GM12875 (cell line): Measurements from ENCODE around the gene TGFBRAP1.

Experiments used
- H3K4me3 ChIP-seq: one replicate; pipeline ENCODE4 v1.5.1; 2011; ENCODE audit warnings: low read depth, low read length, control low read depth
- TF ChIP-seq, protein P1 (sequence below): IDR thresholded peaks from 2 replicates; pipeline ENCODE4 v1.5.1; 2011; ENCODE audit warnings: low read depth, mild to moderate bottlenecking, control low read depth, inconsistent platforms, low read length, moderate library complexity, borderline replicate concordance; ENCODE audit not compliant: insufficient read depth

Gene TGFBRAP1

GRCh38 chr2:105301646-105302045 is 27.9 kb downstream of the TGFBRAP1 start:
- TF ChIP-seq, protein P1, sequence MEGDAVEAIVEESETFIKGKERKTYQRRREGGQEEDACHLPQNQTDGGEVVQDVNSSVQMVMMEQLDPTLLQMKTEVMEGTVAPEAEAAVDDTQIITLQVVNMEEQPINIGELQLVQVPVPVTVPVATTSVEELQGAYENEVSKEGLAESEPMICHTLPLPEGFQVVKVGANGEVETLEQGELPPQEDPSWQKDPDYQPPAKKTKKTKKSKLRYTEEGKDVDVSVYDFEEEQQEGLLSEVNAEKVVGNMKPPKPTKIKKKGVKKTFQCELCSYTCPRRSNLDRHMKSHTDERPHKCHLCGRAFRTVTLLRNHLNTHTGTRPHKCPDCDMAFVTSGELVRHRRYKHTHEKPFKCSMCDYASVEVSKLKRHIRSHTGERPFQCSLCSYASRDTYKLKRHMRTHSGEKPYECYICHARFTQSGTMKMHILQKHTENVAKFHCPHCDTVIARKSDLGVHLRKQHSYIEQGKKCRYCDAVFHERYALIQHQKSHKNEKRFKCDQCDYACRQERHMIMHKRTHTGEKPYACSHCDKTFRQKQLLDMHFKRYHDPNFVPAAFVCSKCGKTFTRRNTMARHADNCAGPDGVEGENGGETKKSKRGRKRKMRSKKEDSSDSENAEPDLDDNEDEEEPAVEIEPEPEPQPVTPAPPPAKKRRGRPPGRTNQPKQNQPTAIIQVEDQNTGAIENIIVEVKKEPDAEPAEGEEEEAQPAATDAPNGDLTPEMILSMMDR, result no peak

DNA sequence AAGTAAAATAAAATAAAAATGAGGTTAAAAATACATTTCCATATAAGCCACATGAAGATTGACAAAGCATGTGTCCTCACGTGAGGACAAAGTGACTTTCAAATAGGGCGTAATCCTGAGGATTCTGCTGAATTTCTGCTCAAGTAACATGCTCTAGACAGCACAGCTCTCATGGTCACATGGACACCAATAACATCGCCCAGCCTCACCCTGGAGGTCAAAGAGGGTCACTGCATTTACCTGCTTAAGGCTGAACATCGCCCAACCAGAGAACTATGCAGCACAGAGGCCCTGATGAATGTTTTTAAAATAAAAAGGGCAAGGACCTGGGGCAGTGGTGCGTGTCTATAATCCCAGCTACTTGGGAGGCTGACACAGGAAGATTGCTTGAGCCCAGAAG is 30.2 kb downstream of the TGFBRAP1 start:
- H3K4me3 ChIP-seq, result no peak overlapping the region
- TF ChIP-seq, protein P1, result 0 out of 2 replicates have a peak, but pooled peaks have one; percentile 39

More at GRCh38 chr2:105301646-105302045, 27.9 kb downstream of the TGFBRAP1 start:
- no peak overlapping the region for H3K4me3 ChIP-seq

DNA sequence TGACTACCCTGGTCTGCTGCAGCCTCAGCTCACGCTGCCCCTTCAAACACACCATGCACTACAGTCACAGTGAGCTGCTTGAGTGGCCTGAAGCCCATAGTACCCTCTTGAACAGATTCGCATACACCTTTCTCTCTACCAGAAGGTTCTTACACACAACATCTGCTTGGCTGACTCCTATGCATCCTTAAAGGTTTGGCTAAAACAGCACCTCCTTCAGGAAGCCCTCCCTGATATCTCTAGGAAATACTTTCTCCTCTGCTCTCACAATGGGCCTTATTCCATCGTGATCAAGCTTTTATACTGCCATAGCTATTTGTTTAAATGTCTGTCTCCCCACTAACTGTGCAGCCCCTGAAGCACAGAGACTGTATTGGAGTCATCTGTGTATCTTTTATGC is 31.5 kb downstream of the TGFBRAP1 start:
- TF ChIP-seq, protein P1, result no peak
- no peak overlapping the region for H3K4me3 ChIP-seq

- TF ChIP-seq, protein P1, result no peak
Measured at GRCh38 chr2:105297216-105297615, 32.3 kb downstream of the TGFBRAP1 start.

GRCh38 chr2:105296017-105296611 is 33.4 kb downstream of the TGFBRAP1 start:
- TF ChIP-seq, protein P1, result no peak
- no peak overlapping the region for H3K4me3 ChIP-seq

More at GRCh38 chr2:105297216-105297615, 32.3 kb downstream of the TGFBRAP1 start:
- H3K4me3 ChIP-seq, result no peak overlapping the region

GRCh38 chr2:105294844-105295481 is 34.6 kb downstream of the TGFBRAP1 start:
- TF ChIP-seq, protein P1, result peak; percentile 62
- no peak overlapping the region for H3K4me3 ChIP-seq

- H3K4me3 ChIP-seq, result no peak overlapping the region
- TF ChIP-seq, protein P1, result no peak
Measured at GRCh38 chr2:105294046-105294445, 35.5 kb downstream of the TGFBRAP1 start.
